ENCODE measurements around the gene COL6A2. TPM values are rescaled to one million over a fixed set of nuclear protein-coding genes. Genes with fewer than 3 reads are reported as not detected.

The COL6A2 gene
- total and polyA plus RNA-seq, 8 donors = 79.3 to 3,737 (median 398) TPM

DNA sequence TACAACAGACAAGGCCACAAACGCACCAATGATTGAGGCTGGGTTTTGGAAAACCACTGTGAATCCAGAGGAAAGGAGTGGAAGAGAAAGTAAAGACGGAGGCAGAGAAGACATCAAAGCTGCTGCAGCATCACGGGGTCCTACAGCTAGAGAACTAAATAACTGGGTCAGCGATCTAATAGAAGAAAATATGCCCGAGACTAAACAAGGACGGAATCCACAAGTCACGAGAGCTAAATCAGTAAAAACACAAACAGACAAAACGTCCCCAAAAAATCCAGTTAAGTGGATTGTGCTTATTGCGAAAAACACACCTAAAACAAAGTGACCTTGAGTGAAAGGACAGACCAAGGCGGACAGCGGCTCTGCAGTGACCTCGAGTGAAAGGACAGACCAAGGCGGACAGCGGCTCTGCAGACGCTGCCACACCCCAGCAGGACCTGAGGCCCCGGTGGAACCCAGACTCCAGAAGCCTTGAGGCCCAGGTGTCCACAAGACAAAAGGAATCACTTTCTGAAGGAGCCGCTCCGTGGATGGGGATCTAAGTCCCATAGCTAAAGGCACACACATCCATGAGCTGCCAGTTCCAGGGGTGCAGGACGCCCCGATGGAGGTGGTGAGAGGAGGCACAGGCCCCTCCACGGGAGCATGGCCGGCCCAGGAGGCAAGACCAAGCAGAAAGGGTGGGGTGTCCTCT lies 51.4 kb downstream of the COL6A2 start:
- peaks cover 0 to 18% (median 0%) of the 10 kb centered on the region in 3 donors for H3K27me3 ChIP-seq
- H3K4me3 ChIP-seq = no peak overlapping the region
- no peak for DNase-seq
- H3K27ac ChIP-seq = no peak overlapping the region
- no peaks in the 10 kb centered on the region for H3K9me3 ChIP-seq
- peaks cover 6 to 14% (median 12%) of the 10 kb centered on the region in 4 donors for H3K4me1 ChIP-seq
- 77 to 87% (median 81%) methylated on average over 18 to 22 of the region's 22 CpGs for WGBS, 5 donors
- no peak for TF ChIP-seq POLR2A (IDR thresholded peaks at IDR 0.05)
- TF ChIP-seq POLR2AphosphoS5 (IDR thresholded peaks at IDR 0.05) = no peak
- H3K36me3 ChIP-seq = no peaks in the 10 kb centered on the region
- intact Hi-C loops (cut with DNase I; ENCODE audit: low total_unique reads) = loop anchor here (10.0 kb wide), 1 partner anchor 75 kb away; the partner anchor contains the start of gene LSS

DNA sequence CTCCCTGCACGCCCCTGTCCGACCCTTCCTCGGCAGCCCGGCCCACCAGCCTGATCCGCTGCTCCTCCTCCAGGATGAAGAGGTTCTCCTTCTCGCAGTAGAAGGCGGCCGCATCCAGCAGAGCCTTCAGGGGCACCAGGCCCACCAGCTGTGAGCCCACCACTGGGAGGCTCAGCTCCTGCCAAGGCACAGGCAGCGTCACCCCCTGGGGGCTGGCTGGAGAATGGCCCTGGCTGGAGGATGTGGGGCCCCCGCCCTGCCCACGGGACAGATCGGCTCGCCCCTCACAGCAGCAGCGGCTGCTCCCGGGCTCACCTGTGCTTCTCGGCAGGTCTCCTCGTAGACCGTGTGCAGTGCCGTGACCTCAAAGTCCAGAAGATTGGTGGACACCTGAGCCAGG lies 52.2 kb downstream of the COL6A2 start:
- intact Hi-C loops (cut with DNase I; ENCODE audit: low total_unique reads) = no loop called here
- Histone ChIP-seq H3K4me1 (peaks cover 6 to 14% (median 12%) of the 10 kb centered on the region in 4 donors), H3K36me3 (no peaks in the 10 kb centered on the region), H3K4me3 (no peak overlapping the region), H3K27ac (no peak overlapping the region), H3K27me3 (peaks cover 0 to 18% (median 0%) of the 10 kb centered on the region in 3 donors), H3K9me3 (no peaks in the 10 kb centered on the region)
- TF ChIP-seq POLR2A (IDR thresholded peaks at IDR 0.05) = no peak
- DNase-seq = no peak
- 73 to 81% (median 80%) methylated on average over 7 to 19 of the region's 19 CpGs for WGBS, 5 donors

DNA sequence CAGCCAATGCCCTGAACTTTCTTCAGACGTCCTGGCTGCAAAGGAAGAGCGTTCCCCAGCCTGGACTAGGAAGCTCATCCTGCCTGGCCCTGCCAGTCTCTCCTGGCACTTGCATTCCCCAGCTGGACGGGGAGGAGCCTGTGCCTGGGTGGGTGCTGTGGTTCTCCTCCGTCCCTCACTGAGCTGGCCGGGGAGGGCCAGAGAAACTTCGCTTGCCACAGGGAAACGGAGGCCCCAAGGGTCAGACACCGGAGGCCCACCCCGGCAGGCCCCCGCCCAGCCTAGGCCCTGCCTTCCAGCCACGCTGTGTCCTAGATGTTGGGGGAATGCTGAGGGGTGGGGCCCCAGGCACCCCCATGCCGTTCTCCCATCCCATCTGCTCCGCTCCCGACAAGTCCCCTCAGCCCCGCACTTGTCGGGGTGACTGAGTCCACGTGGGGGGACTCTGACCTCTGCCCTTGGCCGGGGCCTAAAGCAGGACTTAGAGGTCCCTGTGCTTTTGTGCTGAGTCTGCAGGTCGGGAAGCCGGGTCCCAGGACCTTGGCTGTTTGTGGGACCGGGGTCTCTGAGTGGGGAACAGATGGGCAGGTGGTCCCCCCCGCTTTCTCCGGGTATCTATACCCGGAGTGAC lies 52.7 kb downstream of the COL6A2 start:
- Histone ChIP-seq H3K9me3 (no peaks in the 10 kb centered on the region), H3K27ac (no peak overlapping the region), H3K27me3 (peaks cover 0 to 18% (median 0%) of the 10 kb centered on the region in 3 donors), H3K36me3 (no peaks in the 10 kb centered on the region), H3K4me3 (no peak overlapping the region), H3K4me1 (peaks cover 6 to 14% (median 12%) of the 10 kb centered on the region in 4 donors)
- intact Hi-C loops (cut with DNase I; ENCODE audit: low total_unique reads) = no loop called here
- WGBS, 5 donors = 47 to 88% (median 82%) methylated on average over 3 to 24 of the region's 24 CpGs
- TF ChIP-seq, protein P1, sequence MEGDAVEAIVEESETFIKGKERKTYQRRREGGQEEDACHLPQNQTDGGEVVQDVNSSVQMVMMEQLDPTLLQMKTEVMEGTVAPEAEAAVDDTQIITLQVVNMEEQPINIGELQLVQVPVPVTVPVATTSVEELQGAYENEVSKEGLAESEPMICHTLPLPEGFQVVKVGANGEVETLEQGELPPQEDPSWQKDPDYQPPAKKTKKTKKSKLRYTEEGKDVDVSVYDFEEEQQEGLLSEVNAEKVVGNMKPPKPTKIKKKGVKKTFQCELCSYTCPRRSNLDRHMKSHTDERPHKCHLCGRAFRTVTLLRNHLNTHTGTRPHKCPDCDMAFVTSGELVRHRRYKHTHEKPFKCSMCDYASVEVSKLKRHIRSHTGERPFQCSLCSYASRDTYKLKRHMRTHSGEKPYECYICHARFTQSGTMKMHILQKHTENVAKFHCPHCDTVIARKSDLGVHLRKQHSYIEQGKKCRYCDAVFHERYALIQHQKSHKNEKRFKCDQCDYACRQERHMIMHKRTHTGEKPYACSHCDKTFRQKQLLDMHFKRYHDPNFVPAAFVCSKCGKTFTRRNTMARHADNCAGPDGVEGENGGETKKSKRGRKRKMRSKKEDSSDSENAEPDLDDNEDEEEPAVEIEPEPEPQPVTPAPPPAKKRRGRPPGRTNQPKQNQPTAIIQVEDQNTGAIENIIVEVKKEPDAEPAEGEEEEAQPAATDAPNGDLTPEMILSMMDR (IDR thresholded peaks at IDR 0.05) = no peak
- TF ChIP-seq EP300 (IDR thresholded peaks at IDR 0.05) (no peak), POLR2A (IDR thresholded peaks at IDR 0.05) (no peak), POLR2AphosphoS5 (IDR thresholded peaks at IDR 0.05) (no peak)
- DNase-seq = peak in 1 of 2 donors; percentile 6

DNA sequence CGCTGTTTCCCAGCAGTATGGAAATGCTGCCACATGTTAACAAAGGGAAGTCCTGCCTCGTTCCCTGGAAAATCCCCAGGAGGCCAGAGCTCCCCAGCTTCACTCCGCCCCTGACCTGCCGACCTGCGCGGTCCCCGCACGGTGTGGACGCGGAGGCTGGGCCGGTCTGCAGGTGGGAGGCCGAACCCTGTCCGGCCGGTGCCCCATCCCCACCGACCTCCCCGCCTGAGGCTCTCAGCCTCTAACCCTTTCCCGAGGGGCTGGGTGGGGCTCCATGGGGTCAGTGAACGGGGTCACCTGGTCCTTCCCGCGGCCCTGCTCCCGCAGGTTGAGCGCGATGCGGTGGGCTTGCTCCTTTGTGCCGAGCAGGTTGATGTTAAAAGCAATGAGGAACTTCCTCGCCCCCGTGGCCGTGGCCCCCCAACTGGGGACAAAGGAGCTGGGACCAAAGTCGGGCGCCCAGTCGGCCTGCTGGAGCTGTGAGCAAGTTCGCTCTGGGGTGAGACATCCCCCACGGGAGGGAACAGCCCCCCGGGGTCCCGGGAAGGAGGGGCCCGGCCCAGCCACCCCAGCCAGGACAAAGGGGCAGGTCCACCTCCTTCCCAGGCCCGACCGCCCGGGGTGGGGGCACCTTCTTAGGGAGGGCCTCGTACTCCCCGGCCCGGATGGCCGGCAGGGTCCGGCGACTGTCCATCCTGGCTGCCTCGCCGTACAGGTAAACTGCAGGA lies 53.5 kb downstream of the COL6A2 start:
- Histone ChIP-seq H3K4me1 (peaks cover 6 to 14% (median 12%) of the 10 kb centered on the region in 4 donors), H3K4me3 (no peak overlapping the region), H3K27me3 (peaks cover 0 to 18% (median 0%) of the 10 kb centered on the region in 3 donors), H3K9me3 (no peaks in the 10 kb centered on the region), H3K27ac (no peak overlapping the region), H3K36me3 (no peaks in the 10 kb centered on the region)
- WGBS, 5 donors = 79 to 85% (median 84%) methylated on average over 24 to 47 of the region's 47 CpGs
- DNase-seq = peak in 1 of 2 donors; percentile 20
- intact Hi-C loops (cut with DNase I; ENCODE audit: low total_unique reads) = no loop called here
- TF ChIP-seq POLR2AphosphoS5 (IDR thresholded peaks at IDR 0.05) = no peak
- TF ChIP-seq, protein P1 (IDR thresholded peaks at IDR 0.05) = no peak
